Fibroblast of mammary gland (primary cell): Measurements from ENCODE around the gene PANX2.

Experiments used
- DNase-seq: peaks from one replicate; pipeline ENCODE4 v3.0.0-alpha.2; 2010; ENCODE audit warnings: low read depth
- H3K4me3 ChIP-seq: 2 replicates; pipeline ENCODE4 v1.5.1; 2011; ENCODE audit warnings: low read depth, mild to moderate bottlenecking, low read length, moderate library complexity; ENCODE audit not compliant: control insufficient read depth
- TF ChIP-seq, protein P1 (sequence below): conservative IDR thresholded peaks from 2 replicates; pipeline ENCODE4 v1.5.1; 2011; ENCODE audit warnings: low read depth, low read length, inconsistent platforms; ENCODE audit not compliant: control insufficient read depth, insufficient read depth

The PANX2 gene

DNA sequence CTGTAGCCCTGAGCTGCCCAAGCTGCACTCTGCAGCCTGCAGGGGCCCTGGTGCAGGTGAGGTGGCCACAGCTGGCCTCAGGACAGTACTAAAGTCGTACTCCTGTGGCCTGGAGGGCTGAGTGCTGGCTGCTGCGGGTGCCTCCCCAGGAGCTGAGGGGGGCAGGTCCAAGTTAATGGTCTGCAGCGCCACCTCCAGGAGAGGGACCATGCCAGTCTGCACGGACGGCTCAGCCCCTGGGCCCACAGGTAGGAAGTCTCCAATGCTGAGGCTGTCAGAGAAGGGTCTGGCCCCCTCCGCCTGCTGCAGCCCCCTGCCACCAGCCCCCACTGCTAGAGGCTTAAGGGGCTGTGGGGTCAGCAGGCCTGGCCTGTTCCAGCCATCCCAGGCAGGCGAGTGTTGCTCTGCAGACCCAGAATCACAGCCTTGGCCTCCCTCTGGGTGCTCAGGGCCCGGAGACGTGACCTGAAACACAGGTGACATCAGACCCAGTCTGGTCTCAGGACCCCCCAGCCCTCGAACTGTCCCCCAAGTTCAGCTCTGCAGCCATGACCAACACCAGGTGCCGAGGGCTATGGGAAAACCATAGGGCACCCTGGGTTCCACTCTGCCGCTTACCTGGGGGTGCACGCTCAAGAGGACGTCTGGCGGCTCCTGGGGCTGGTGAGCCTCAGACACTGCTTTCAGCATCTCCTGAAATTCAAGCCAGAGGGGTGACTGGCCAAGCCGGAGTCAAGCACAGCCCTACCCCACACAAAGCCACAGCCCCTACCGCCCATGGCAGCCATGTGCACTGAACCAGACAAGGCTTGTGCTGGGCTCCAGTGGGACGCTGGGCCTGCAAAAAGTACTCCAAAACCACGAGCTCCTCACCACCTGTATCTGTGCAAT is 51.1 kb downstream of the PANX2 start:
- no peak for DNase-seq
- H3K4me3 ChIP-seq: no peak overlapping the region
- TF ChIP-seq, protein P1, sequence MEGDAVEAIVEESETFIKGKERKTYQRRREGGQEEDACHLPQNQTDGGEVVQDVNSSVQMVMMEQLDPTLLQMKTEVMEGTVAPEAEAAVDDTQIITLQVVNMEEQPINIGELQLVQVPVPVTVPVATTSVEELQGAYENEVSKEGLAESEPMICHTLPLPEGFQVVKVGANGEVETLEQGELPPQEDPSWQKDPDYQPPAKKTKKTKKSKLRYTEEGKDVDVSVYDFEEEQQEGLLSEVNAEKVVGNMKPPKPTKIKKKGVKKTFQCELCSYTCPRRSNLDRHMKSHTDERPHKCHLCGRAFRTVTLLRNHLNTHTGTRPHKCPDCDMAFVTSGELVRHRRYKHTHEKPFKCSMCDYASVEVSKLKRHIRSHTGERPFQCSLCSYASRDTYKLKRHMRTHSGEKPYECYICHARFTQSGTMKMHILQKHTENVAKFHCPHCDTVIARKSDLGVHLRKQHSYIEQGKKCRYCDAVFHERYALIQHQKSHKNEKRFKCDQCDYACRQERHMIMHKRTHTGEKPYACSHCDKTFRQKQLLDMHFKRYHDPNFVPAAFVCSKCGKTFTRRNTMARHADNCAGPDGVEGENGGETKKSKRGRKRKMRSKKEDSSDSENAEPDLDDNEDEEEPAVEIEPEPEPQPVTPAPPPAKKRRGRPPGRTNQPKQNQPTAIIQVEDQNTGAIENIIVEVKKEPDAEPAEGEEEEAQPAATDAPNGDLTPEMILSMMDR: no peak

DNA sequence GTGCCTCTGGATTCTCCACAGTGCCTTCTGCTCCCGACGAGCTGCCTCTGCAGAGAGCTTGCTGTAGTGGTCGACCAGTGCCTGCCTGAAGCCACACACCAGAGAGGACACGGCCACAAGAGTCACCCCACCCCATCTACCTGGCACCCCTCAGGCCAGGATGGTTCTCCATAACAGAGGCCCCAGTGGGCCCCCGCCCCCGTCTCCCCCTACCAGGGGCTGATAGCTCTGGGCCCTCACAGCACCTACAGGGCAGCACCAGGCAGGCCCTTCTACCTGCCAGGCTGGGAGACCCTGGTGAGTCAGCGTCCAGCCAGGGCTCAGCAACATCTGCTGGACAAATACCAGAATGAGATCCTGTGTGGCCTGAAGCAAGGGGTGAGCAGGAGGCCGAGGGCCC is 52.0 kb downstream of the PANX2 start:
- no peak overlapping the region for H3K4me3 ChIP-seq
- no peak for DNase-seq
- TF ChIP-seq, protein P1: no peak

DNA sequence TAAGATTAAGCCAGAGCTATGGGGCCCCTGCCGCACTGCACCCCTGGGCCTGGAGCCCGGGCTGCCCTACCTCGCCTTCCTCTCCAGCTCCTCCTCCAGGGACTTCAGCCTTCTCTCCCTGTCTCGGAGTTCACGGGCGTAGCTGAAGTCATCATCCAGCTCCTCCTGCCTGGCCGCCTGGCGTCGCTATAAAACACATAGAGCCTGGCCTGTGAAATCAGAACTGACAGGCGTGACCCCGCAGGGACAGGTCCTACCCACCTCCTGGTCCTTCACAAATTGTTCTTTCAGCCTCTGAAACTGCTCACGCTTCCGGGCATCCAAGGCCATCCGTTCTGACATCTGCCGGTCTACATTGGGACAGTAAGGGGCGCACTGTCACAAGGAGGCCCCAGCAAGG is 53.5 kb downstream of the PANX2 start:
- TF ChIP-seq, protein P1: no peak
- no peak for DNase-seq
- no peak overlapping the region for H3K4me3 ChIP-seq

DNA sequence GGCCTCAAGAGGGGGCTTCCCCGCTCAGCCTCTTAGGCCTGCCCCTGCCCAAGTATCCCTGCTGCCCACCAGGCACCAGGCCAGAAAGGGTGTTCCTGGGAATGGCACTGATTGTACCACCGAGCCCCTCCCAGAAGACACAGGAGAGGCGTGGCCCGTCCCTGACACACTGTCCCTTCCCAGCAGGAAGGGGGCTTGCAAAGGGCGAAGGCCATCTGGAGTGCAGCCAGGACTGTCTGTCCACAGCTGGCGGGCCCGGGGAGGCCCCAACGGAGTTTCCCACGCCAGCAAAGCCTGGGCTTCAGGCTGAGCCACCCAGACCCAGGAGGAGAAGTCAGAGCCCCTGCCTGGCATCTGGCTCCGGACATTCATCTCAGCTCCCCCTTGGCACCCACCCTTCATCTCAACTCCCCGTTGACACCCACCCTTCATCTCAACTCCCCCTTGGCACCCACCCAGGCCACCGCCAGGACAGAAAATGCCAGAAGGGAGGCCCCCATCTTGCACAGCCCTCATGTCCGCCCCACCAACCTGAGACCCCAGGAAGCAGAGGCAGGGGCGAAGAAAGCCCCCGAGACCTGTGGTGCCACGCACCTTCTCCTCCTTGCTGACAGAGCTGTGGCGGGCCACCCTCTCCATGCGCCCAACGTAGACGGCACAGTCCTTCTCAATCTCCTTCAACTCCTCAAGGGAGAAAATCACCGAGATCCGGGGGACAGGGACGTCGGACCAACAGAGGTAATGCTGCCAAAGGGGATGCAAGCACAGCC is 54.9 kb downstream of the PANX2 start:
- no peak overlapping the region for H3K4me3 ChIP-seq
- TF ChIP-seq, protein P1: no peak
- DNase-seq: no peak

DNA sequence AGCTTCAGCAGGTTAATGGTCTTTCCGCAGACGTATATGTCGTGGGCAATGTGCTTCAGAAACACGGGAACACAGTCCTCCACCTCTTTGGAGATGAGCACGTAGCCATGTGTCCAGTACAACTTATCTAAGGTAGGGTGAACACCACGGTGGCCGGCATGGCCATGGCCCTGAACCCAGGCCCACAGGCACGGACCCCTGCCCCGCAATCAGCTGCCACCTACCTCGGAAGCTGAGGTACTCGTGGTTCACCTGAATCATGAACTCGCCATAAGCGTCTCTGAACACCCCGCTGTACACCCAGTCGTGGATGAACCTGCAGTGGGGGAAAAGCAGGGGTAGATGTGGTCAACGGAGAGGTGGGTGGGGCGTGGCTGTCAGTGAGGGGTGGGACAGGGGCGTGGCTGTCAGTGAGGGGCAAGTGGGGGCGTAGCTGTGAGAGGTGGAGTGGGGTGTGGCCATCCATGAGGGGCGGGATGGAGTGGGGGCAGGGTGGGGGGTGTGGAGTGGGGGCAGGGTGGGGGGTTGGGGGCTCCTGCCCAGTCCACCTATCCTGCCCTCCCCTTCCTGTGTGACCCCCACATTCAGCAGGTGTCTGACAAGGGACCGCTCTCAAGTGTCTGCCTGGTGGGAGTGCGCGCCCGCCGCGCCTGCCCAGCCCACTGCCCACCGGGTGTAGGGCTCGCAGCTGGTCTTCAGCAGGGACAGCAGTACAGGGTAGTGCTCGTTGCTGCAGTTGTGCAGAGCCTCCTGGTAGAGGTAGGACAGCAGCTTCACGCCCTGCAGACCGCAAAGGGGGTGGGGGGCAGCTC is 55.7 kb downstream of the PANX2 start:
- H3K4me3 ChIP-seq: no peak overlapping the region
- TF ChIP-seq, protein P1: no peak
- no peak for DNase-seq

DNA sequence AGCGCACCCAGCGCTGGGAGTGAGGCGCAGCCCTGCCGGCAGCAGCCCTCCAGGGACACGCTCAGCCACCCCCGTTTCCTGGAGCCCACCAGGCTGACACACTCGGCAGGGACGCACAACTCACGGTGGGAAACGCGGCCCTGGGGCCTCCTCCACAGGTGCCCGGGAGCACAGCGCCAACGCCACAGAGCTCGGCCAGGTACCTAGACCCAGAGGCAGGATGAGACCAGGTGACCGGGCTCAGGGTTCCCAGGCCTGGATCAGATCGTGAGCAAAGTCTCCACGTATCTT is 56.3 kb downstream of the PANX2 start:
- TF ChIP-seq, protein P1: no peak
- DNase-seq: no peak
- H3K4me3 ChIP-seq: no peak overlapping the region
